GM18870 (cell line): Measurements from ENCODE around the gene PPP1CA.
"Not testable (repeated sequence)": the region's sequence is repeated elsewhere in the genome, so short reads cannot be mapped to it uniquely, and the experiment has no call there.

Experiments
- ATAC-seq: cut with Tn5 transposase; IDR thresholded peaks from one replicate; pipeline ENCODE4 v1.9.1; 2021; ENCODE audit warnings: moderate library complexity; ENCODE audit not compliant: unreplicated experiment

Gene PPP1CA

GRCh38 chr11:67405196-67405567 lies 3.5 kb upstream of the PPP1CA start:
- no peak for ATAC-seq

- no peak for ATAC-seq
Observed at GRCh38 chr11:67404515-67405195, 3.0 kb upstream of the PPP1CA start.

- not testable (repeated sequence) for ATAC-seq
Observed at GRCh38 chr11:67403085-67403484, 1.4 kb upstream of the PPP1CA start.

GRCh38 chr11:67402192-67402839 lies 658 bp upstream of the PPP1CA start:
- not testable (repeated sequence) for ATAC-seq

GRCh38 chr11:67400942-67401494 lies 640 bp downstream of the PPP1CA start:
- ATAC-seq: no peak

GRCh38 chr11:67400251-67400941 lies 1.3 kb downstream of the PPP1CA start:
- no peak for ATAC-seq

- no peak for ATAC-seq
Observed at GRCh38 chr11:67398661-67399563, 2.7 kb downstream of the PPP1CA start.

GRCh38 chr11:67397986-67398660 lies 3.5 kb downstream of the PPP1CA start:
- no peak for ATAC-seq

- no peak for ATAC-seq
Observed at GRCh38 chr11:67397536-67397935, 4.1 kb downstream of the PPP1CA start.

GRCh38 chr11:67396587-67397389 lies 4.9 kb downstream of the PPP1CA start:
- no peak for ATAC-seq

GRCh38 chr11:67396259-67396581 lies 5.4 kb downstream of the PPP1CA start:
- ATAC-seq: no peak

GRCh38 chr11:67395555-67396258 lies 6.0 kb downstream of the PPP1CA start:
- no peak for ATAC-seq

- no peak for ATAC-seq
Observed at GRCh38 chr11:67393990-67394389, 7.7 kb downstream of the PPP1CA start.

GRCh38 chr11:67393437-67393836 lies 8.2 kb downstream of the PPP1CA start:
- ATAC-seq: no peak

GRCh38 chr11:67392183-67392715 lies 9.4 kb downstream of the PPP1CA start:
- ATAC-seq: no peak

- ATAC-seq: no peak
Observed at GRCh38 chr11:67391304-67392182, 10.1 kb downstream of the PPP1CA start, which contains the start of gene RAD9A. Gene RAD9A (plus strand): TSS chr11:67391986. CDS start chr11:67392045, 59 bp downstream.

GRCh38 chr11:67390947-67391303 lies 10.7 kb downstream of the PPP1CA start:
- no peak for ATAC-seq

- ATAC-seq: no peak
Observed at GRCh38 chr11:67389477-67389876, 12.2 kb downstream of the PPP1CA start.
